Measurements from ENCODE around the gene TP73.

TP73 gene

DNA sequence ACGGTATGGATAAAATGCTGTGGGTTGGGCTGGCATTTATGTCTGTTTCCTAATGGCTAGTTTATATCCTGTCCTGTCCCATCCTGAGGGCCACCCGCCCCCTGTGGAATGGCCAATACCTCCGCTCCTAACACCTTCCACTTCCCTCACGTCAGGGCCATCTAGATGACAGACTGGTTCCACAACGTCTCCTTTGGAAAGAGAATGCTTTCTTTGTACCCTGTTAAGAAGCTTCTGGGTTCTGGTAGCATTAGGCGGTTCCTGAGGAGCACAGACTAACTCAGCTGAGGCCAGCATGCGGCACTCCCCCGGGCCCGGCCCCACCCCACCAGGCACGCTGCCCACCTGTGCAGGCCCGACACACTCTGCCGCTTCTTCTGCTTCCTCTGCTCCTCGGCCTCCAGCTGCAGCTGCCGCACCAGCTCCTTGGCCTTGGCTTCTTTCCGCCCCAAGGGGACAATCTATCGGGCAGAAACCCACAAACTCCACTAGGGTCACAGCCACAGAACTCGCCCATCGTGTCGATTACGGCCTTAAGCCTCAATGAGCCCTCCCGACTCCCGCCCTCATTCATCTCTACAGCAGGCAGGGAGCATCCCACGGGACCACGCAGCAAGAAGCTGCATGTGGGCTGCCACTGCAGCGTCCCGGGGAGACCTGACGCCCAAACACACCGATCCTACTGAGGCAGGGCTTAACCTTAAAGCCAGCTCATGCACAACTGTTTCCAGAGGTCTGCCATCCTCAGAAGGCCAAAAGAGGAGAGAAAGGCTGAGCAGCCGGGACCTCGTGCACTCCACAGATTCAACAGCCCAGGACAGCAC, 131.5 kb downstream of the TP73 start:
- no peak for DNase-seq (ENCODE audit: low spot score)

GRCh38 chr1:3785045-3785444, 132.7 kb downstream of the TP73 start:
- no peak for DNase-seq (ENCODE audit: low spot score)

GRCh38 chr1:3785456-3786157, 133.3 kb downstream of the TP73 start:
- DNase-seq (ENCODE audit: low spot score), result no peak
